GM20000 (cell line): ENCODE results near the gene SLA2.

Source experiments
- DNase-seq: peaks from one replicate; pipeline ENCODE4 v3.0.0; 2012; ENCODE audit warnings: low spot score
- CTCF ChIP-seq: IDR thresholded peaks from 2 replicates; pipeline ENCODE4 v1.5.1; 2012; ENCODE audit warnings: mild to moderate bottlenecking, control low read depth; ENCODE audit errors: extremely low read depth, missing control alignments

Gene SLA2

GRCh38 chr20:36656733-36657132 is 10.7 kb upstream of the SLA2 start:
- no peak for DNase-seq
- no peak for TF ChIP-seq CTCF

GRCh38 chr20:36655004-36655403 is 9.0 kb upstream of the SLA2 start:
- TF ChIP-seq CTCF = no peak
- no peak for DNase-seq

- no peak for DNase-seq
- no peak for TF ChIP-seq CTCF
Observed at GRCh38 chr20:36654506-36654905, 8.5 kb upstream of the SLA2 start.

GRCh38 chr20:36653456-36653855 is 7.5 kb upstream of the SLA2 start:
- no peak for DNase-seq
- no peak for TF ChIP-seq CTCF

GRCh38 chr20:36647196-36648121 is 1.5 kb upstream of the SLA2 start:
- no peak for TF ChIP-seq CTCF
- no peak for DNase-seq

GRCh38 chr20:36646678-36647077 is 682 bp upstream of the SLA2 start:
- no peak for DNase-seq
- no peak for TF ChIP-seq CTCF

- no peak for DNase-seq
- TF ChIP-seq CTCF = no peak
Observed at GRCh38 chr20:36645353-36645752, 643 bp downstream of the SLA2 start.
